ENCODE results near the gene SMIM5.

GRCh38 chr17:75616521-75617122, 16.6 kb upstream of the SMIM5 start:
- TF ChIP-seq SIX1 (CRISPR knock-in tag; IDR thresholded peaks at IDR 0.05; ENCODE audit: borderline replicate concordance) (no peak), FOXA1 (IDR thresholded peaks at IDR 0.05) (no peak), FOXA1 (CRISPR knock-in tag; IDR thresholded peaks at IDR 0.05) (no peak), YEATS4 (CRISPR knock-in tag; IDR thresholded peaks at IDR 0.05; ENCODE audit: borderline replicate concordance) (no peak), RFXAP (CRISPR knock-in tag; IDR thresholded peaks at IDR 0.05; ENCODE audit: borderline replicate concordance) (no peak), ZNF777 (CRISPR knock-in tag; IDR thresholded peaks at IDR 0.05) (no peak), ZBTB7A (CRISPR knock-in tag; IDR thresholded peaks at IDR 0.05) (no peak), E2F5 (CRISPR knock-in tag; conservative IDR thresholded peaks at IDR 0.05) (no peak)

Measured in HepG2 (cell line).